Natural killer cell (primary cell): ENCODE measurements around the gene DACT3. TPM values are rescaled to one million over a fixed set of nuclear protein-coding genes. Genes with fewer than 3 reads are reported as not detected.

ENCODE experiments used
- ATAC-seq, 3 donors: fragments of 150-1000 bp in 2 of 3; fragments of 200-7000 bp in 1 of 3; cut with Tn5 transposase; 1 replicate in 1 of 3; 2 replicates in 2 of 3; pipeline ENCODE4 v1.10.0; 2021; ENCODE audit warnings: mild to moderate bottlenecking in 2 of 3, moderate library complexity in 2 of 3
- DNase-seq, 2 donors: peaks; one replicate each; pipeline versions ENCODE4 v3.0.0 to v3.0.0-alpha.2; 2013 to 2021; ENCODE audit warnings: mixed read lengths in 1 of 2
- H3K27ac ChIP-seq: one replicate; pipeline ENCODE4 v1.5.1; 2013; ENCODE audit warnings: mild to moderate bottlenecking, low read length
- H3K27me3 ChIP-seq: one replicate; pipeline ENCODE4 v1.6.1; 2013; ENCODE audit warnings: low read length; ENCODE audit not compliant: control insufficient read depth, insufficient read depth
- H3K36me3 ChIP-seq: one replicate; pipeline ENCODE4 v1.6.1; 2013; ENCODE audit warnings: low read length; ENCODE audit not compliant: control insufficient read depth, insufficient read depth
- H3K4me1 ChIP-seq: one replicate; pipeline ENCODE4 v1.6.1; 2013; ENCODE audit warnings: low read length; ENCODE audit not compliant: control insufficient read depth, insufficient read depth
- H3K4me3 ChIP-seq: one replicate; pipeline ENCODE4 v1.5.1; 2013; ENCODE audit warnings: low read length
- H3K9me3 ChIP-seq: one replicate; pipeline ENCODE4 v1.6.1; 2013; ENCODE audit warnings: low read length; ENCODE audit not compliant: control insufficient read depth, insufficient read depth
- H3K27ac Mint-ChIP-seq, 2 donors: one replicate each; pipeline ENCODE4 v1.8.0; 2022; ENCODE audit warnings: mild to moderate bottlenecking in 2 of 2, mixed read lengths in 2 of 2, moderate library complexity in 1 of 2
- H3K27me3 Mint-ChIP-seq, 2 donors: one replicate each; pipeline ENCODE4 v1.8.0; 2022; ENCODE audit warnings: low read depth in 2 of 2, mixed read lengths in 2 of 2
- H3K36me3 Mint-ChIP-seq: one replicate; pipeline ENCODE4 v1.8.0; 2022; ENCODE audit warnings: mixed read lengths
- H3K4me1 Mint-ChIP-seq, 2 donors: one replicate each; pipeline ENCODE4 v1.8.0; 2022; ENCODE audit warnings: mixed read lengths in 2 of 2
- H3K4me3 Mint-ChIP-seq: one replicate; pipeline ENCODE4 v1.8.0; 2022; ENCODE audit warnings: mild to moderate bottlenecking, moderate library complexity, mixed read lengths
- H3K9me3 Mint-ChIP-seq, 2 donors: one replicate each; pipeline ENCODE4 v1.8.0; 2022; ENCODE audit warnings: mixed read lengths in 2 of 2
- CTCF ChIP-seq: fragments of 200-600 bp; IDR thresholded peaks from one replicate; pipeline ENCODE4 v1.8.0; 2022; ENCODE audit warnings: antibody characterized with exemption
- WGBS: methylation state at CpG from one replicate; pipeline ENCODE4 v1.1.7; 2013; ENCODE audit warnings: missing lambda C conversion rate; ENCODE audit not compliant: insufficient coverage; 5-methylcytosine and 5-hydroxymethylcytosine counted together
- intact Hi-C: fragments of 100-400 bp; cut with micrococcal nuclease; formaldehyde crosslinking; loops from one replicate; pipeline ENCODE4 v1.14.2; 2022
- total RNA-seq, 4 donors: library from RNA; stranded (reverse); fragments of 120-200 nt in 1 of 4; gene quantifications; one replicate each; pipeline versions ENCODE4 v1.2.3 to v1.2.4, GENCODE V29; 2013 to 2022

Gene DACT3
- total RNA-seq, 3 donors from 2014 or later (not counting 1 experiment from before 2014, with no cell fraction given): 0.14 to 0.20 TPM; not detected in 1

GRCh38 chr19:46616631-46617322, 44.2 kb downstream of the DACT3 start:
- H3K27me3 ChIP-seq: no peaks in the 10 kb centered on the region
- H3K9me3 Mint-ChIP-seq: no peaks in the 10 kb centered on the region
- peak in 1 of 2 donors; percentile 55 for DNase-seq
- ATAC-seq: no peak
- H3K27me3 Mint-ChIP-seq: peaks cover 7 to 16% of the 10 kb centered on the region in 2 donors
- peak overlapping the region; percentile 10 for H3K4me3 Mint-ChIP-seq
- intact Hi-C loops: no loop called here
- peaks cover 54% of the 10 kb centered on the region for H3K4me1 ChIP-seq
- no peak overlapping the region for H3K27ac Mint-ChIP-seq
- no peak overlapping the region for H3K4me3 ChIP-seq
- peak overlapping the region; percentile 41 for H3K27ac ChIP-seq
- 13% methylated on average over 17 of the region's 17 CpGs for WGBS
- H3K4me1 Mint-ChIP-seq: peaks cover 20% of the 10 kb centered on the region in 2 donors
- no peaks in the 10 kb centered on the region for H3K36me3 ChIP-seq
- H3K36me3 Mint-ChIP-seq: no peaks in the 10 kb centered on the region
- no peak for TF ChIP-seq CTCF
- no peaks in the 10 kb centered on the region for H3K9me3 ChIP-seq

- Histone ChIP-seq H3K36me3 (no peaks in the 10 kb centered on the region), H3K27ac (no peak overlapping the region), H3K9me3 (no peaks in the 10 kb centered on the region), H3K27me3 (no peaks in the 10 kb centered on the region), H3K4me1 (peaks cover 63% of the 10 kb centered on the region), H3K4me3 (no peak overlapping the region)
- peaks cover 7 to 10% of the 10 kb centered on the region in 2 donors for H3K27me3 Mint-ChIP-seq
- peaks cover 28 to 29% of the 10 kb centered on the region in 2 donors for H3K4me1 Mint-ChIP-seq
- ATAC-seq (no peak), DNase-seq (no peak)
- no peak for TF ChIP-seq CTCF
- WGBS: 90% methylated on average over 9 of the region's 10 CpGs
- H3K4me3 Mint-ChIP-seq: no peak overlapping the region
- no peaks in the 10 kb centered on the region for H3K36me3 Mint-ChIP-seq
- no peaks in the 10 kb centered on the region for H3K9me3 Mint-ChIP-seq
- H3K27ac Mint-ChIP-seq: no peak overlapping the region
- intact Hi-C loops: no loop called here
Observed at GRCh38 chr19:46615966-46616365, 45.0 kb downstream of the DACT3 start.

GRCh38 chr19:46614114-46614722, 46.8 kb downstream of the DACT3 start:
- Histone ChIP-seq H3K27ac (no peak overlapping the region), H3K36me3 (peaks cover 7% of the 10 kb centered on the region), H3K4me3 (no peak overlapping the region), H3K9me3 (no peaks in the 10 kb centered on the region), H3K4me1 (peaks cover 52% of the 10 kb centered on the region), H3K27me3 (no peaks in the 10 kb centered on the region)
- H3K9me3 Mint-ChIP-seq: no peaks in the 10 kb centered on the region
- intact Hi-C loops: loop anchor here (1.0 kb wide), 2 partner anchors 48 to 114 kb away; no protein-coding TSS in a partner anchor
- peaks cover 7 to 10% of the 10 kb centered on the region in 2 donors for H3K27me3 Mint-ChIP-seq
- H3K4me1 Mint-ChIP-seq: peaks cover 32 to 33% of the 10 kb centered on the region in 2 donors
- peak; percentile 78 for TF ChIP-seq CTCF
- 14% methylated on average over 11 of the region's 12 CpGs for WGBS
- no peak overlapping the region for H3K4me3 Mint-ChIP-seq
- ATAC-seq: peak; percentile 86 to 92 (median 89)
- peak; percentile 74 to 90 for DNase-seq
- H3K27ac Mint-ChIP-seq: no peak overlapping the region
- H3K36me3 Mint-ChIP-seq: peaks cover 3% of the 10 kb centered on the region
